ENCODE results near the gene SORD.

DNA sequence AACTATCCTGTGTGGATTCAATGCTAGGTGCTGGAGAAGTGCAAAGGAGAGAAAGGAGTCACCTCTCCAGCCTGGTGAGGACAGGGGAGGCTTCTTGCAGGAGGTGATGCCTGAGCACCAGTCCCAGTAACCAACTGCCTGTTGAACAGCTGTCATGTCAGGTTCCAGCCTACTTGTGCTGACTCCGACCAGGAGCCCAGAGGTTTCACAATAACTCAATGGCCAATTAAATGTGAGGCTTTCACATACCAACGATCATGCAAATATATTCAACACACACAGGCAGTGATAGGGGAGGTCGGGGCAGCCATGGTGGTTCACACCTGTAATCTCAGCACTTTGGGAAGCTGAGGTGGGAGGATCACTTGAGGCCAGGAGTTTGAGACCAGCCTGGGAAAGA, 7.7 kb downstream of the SORD start:
- TF ChIP-seq POLR2A (IDR thresholded peaks at IDR 0.05; ENCODE audit: low read depth, low read length), result no peak
- TF ChIP-seq POLR2AphosphoS5 (IDR thresholded peaks at IDR 0.05; ENCODE audit: low read depth, low read length), result no peak

Measured in GM12892 (cell line).